ENCODE results near the gene TCIRG1. TPM values are rescaled to one million over a fixed set of nuclear protein-coding genes. Genes with fewer than 3 reads are reported as not detected.

Gene TCIRG1
- polyA plus RNA-seq, 1 experiment: 26.5 TPM

DNA sequence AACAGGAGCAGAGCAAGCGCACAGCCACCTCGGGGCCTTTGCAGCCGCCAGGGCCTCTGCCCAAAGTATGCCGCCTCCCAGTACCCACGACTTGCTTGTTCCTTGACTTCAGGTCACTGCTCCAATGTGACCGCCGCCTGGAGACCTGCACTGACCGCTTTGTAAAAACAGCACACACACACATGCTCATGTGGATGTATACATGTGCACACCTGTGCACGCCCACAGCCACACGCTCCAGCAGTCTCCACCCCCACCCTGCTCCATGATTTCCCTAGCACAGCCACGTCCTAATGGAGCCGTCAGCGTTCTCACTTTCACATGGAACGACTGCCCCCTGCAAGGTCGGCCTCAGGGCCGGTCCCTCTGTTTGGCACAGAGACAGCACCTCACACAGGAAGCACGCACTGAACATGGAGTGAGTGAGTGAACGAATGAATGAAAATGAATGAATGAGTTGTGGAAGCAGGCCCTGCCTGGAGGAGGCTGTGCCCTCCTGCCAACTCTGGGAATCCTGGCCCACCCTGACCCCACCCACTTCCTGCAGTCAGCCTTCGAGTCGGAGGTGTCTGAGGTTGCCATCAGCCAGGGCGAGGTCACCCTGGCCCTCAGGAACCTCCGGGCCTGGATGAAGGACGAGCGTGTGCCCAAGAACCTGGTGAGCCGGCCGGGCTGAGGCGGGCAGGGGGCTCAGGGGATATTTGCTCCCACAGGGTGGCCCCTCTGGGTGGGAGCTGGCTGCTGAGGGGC is 20.7 kb upstream of the TCIRG1 start:
- Histone ChIP-seq H3K27me3 (ENCODE audit: control insufficient read depth, insufficient read depth, low read length) (no peaks in the 10 kb centered on the region), H3K4me3 (ENCODE audit: low read depth, low read length) (no peak overlapping the region), H3K9me3 (ENCODE audit: control insufficient read depth, insufficient read depth, low read length) (no peaks in the 10 kb centered on the region), H3K27ac (ENCODE audit: low read depth, low read length) (no peak overlapping the region)
- ChIA-PET POLR2A (interaction anchor here (0.9 kb wide), 1 partner anchor 8 kb away, joined by 3 read pairs; the partner anchor contains the start of gene ALDH3B1), CTCF (no interaction called here)
- DNase-seq (ENCODE audit: low read depth, low spot score): no peak
- TF ChIP-seq, protein P1, sequence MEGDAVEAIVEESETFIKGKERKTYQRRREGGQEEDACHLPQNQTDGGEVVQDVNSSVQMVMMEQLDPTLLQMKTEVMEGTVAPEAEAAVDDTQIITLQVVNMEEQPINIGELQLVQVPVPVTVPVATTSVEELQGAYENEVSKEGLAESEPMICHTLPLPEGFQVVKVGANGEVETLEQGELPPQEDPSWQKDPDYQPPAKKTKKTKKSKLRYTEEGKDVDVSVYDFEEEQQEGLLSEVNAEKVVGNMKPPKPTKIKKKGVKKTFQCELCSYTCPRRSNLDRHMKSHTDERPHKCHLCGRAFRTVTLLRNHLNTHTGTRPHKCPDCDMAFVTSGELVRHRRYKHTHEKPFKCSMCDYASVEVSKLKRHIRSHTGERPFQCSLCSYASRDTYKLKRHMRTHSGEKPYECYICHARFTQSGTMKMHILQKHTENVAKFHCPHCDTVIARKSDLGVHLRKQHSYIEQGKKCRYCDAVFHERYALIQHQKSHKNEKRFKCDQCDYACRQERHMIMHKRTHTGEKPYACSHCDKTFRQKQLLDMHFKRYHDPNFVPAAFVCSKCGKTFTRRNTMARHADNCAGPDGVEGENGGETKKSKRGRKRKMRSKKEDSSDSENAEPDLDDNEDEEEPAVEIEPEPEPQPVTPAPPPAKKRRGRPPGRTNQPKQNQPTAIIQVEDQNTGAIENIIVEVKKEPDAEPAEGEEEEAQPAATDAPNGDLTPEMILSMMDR (IDR thresholded peaks at IDR 0.05; ENCODE audit: low read depth, low read length): no peak

GRCh38 chr11:68018730-68019190 is 20.1 kb upstream of the TCIRG1 start:
- Histone ChIP-seq H3K27ac (ENCODE audit: low read depth, low read length) (no peak overlapping the region), H3K9me3 (ENCODE audit: control insufficient read depth, insufficient read depth, low read length) (no peaks in the 10 kb centered on the region), H3K27me3 (ENCODE audit: control insufficient read depth, insufficient read depth, low read length) (no peaks in the 10 kb centered on the region), H3K4me3 (ENCODE audit: low read depth, low read length) (no peak overlapping the region)
- TF ChIP-seq, protein P1 (IDR thresholded peaks at IDR 0.05; ENCODE audit: low read depth, low read length): no peak
- POLR2A ChIA-PET: interaction anchor here (0.9 kb wide), 1 partner anchor 8 kb away, joined by 3 read pairs; the partner anchor contains the start of gene ALDH3B1
- DNase-seq (ENCODE audit: low read depth, low spot score): no peak
- CTCF ChIA-PET: no interaction called here

- ChIA-PET POLR2A (interaction anchor here (0.9 kb wide), 1 partner anchor 9 kb away, joined by 3 read pairs; the partner anchor contains the start of gene ALDH3B1), CTCF (no interaction called here)
- TF ChIP-seq, protein P1 (IDR thresholded peaks at IDR 0.05; ENCODE audit: low read depth, low read length): no peak
- H3K4me3 ChIP-seq (ENCODE audit: low read depth, low read length): no peak overlapping the region
- no peak overlapping the region for H3K27ac ChIP-seq (ENCODE audit: low read depth, low read length)
- DNase-seq (ENCODE audit: low read depth, low spot score): no peak
- no peaks in the 10 kb centered on the region for H3K27me3 ChIP-seq (ENCODE audit: control insufficient read depth, insufficient read depth, low read length)
- H3K9me3 ChIP-seq (ENCODE audit: control insufficient read depth, insufficient read depth, low read length): no peaks in the 10 kb centered on the region
Observed at GRCh38 chr11:68019486-68019885, 19.3 kb upstream of the TCIRG1 start.

DNA sequence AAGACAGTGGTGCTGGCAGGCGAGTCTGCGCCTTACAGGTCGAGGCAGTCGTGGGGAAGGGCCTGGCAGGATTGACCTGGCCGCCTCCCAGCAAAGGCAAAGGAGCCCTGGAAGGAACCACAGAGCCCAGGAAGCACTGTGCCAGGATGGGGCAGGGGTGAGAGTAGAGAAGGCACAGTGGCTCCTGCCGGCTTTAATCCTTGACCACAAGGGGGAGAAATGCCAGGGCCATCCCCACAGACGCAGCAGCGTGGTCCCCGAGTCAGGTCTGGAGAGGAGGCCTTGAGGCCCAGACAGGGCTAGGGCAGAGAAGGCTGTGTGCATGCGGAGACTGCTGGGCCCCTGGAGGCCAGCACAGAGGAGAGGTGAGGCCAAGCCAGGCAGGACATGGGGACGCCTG is 18.2 kb upstream of the TCIRG1 start:
- CTCF ChIA-PET: interaction anchor here (1.1 kb wide), 1 partner anchor 189 kb away, joined by 5 read pairs; no protein-coding TSS in a partner anchor
- Histone ChIP-seq H3K4me3 (ENCODE audit: low read depth, low read length) (no peak overlapping the region), H3K9me3 (ENCODE audit: control insufficient read depth, insufficient read depth, low read length) (no peaks in the 10 kb centered on the region), H3K27ac (ENCODE audit: low read depth, low read length) (no peak overlapping the region), H3K27me3 (ENCODE audit: control insufficient read depth, insufficient read depth, low read length) (no peaks in the 10 kb centered on the region)
- no peak for DNase-seq (ENCODE audit: low read depth, low spot score)
- TF ChIP-seq, protein P1 (IDR thresholded peaks at IDR 0.05; ENCODE audit: low read depth, low read length): peak; percentile 59
- POLR2A ChIA-PET: no interaction called here

DNA sequence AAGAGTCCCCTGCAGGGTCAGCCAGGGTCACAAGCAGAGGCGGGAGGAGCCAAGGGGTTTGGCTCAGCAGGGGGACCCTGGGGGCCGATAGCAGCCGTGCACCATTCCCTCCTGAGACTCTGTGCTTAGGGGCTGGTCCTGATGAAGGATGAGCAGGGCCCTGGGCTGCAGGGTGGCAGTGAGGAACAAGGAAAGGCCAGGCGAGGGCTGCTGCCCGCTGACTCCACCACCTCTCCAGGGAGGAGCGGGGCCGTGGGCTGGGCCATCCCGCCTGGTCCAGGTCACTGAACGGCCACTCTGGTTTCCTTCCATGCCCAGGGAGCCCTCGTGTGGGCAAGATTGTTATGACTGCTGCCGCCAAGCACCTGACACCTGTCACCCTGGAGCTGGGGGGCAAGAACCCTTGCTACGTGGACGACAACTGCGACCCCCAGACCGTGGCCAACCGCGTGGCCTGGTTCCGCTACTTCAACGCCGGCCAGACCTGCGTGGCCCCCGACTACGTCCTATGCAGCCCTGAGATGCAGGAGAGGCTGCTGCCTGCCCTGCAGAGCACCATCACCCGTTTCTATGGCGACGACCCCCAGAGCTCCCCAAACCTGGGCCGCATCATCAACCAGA is 17.5 kb upstream of the TCIRG1 start:
- TF ChIP-seq, protein P1 (IDR thresholded peaks at IDR 0.05; ENCODE audit: low read depth, low read length): no peak; the same call in 1 of the 2 replicates
- Histone ChIP-seq H3K27ac (ENCODE audit: low read depth, low read length) (no peak overlapping the region), H3K9me3 (ENCODE audit: control insufficient read depth, insufficient read depth, low read length) (no peaks in the 10 kb centered on the region), H3K4me3 (ENCODE audit: low read depth, low read length) (no peak overlapping the region), H3K27me3 (ENCODE audit: control insufficient read depth, insufficient read depth, low read length) (no peaks in the 10 kb centered on the region)
- CTCF ChIA-PET: interaction anchor here (1.1 kb wide), 1 partner anchor 189 kb away, joined by 5 read pairs; no protein-coding TSS in a partner anchor
- POLR2A ChIA-PET: no interaction called here
- DNase-seq (ENCODE audit: low read depth, low spot score): no peak

Measured in AG04450 (cell line).